ENCODE results near the gene WIPF3. TPM values are rescaled to one million over a fixed set of nuclear protein-coding genes. Genes with fewer than 3 reads are reported as not detected.

WIPF3 gene
- total and polyA plus RNA-seq, 2 of the 4 experiments (the other 2 are of a cell fraction): not detected

GRCh38 chr7:29818308-29818707 is 12.0 kb downstream of the WIPF3 start:
- WGBS, 2 experiments (ENCODE audit: extremely low coverage in 2 of 2, insufficient read length in 1 of 2): no CpG with 5 or more reads among the region's 6 CpGs
- no TSS peak for BruUV-seq (replicated peaks)
- no peak overlapping the region for H2BK5ac ChIP-seq (ENCODE audit: low read depth, low read length, poor library complexity, severe bottlenecking)
- H3K79me1 ChIP-seq (ENCODE audit: low read depth in 1 of 2, low read length in 2 of 2): no peaks in the 10 kb centered on the region
- TF ChIP-seq USF2 (IDR thresholded peaks at IDR 0.05; ENCODE audit: low read depth, low read length): no peak
- TF ChIP-seq MXI1 (IDR thresholded peaks at IDR 0.05; ENCODE audit: borderline replicate concordance, low read depth, low read length): no peak
- TF ChIP-seq RCOR1 (IDR thresholded peaks at IDR 0.05; ENCODE audit: insufficient replicate concordance, low read length): no peak
- no peak for TF ChIP-seq CHD1 (IDR thresholded peaks at IDR 0.05; ENCODE audit: low read depth, low read length)
- no peak for TF ChIP-seq NFE2L2 (IDR thresholded peaks at IDR 0.05; ENCODE audit: low read depth, low read length)
- no peak for TF ChIP-seq FOS (IDR thresholded peaks at IDR 0.05; ENCODE audit: low read depth, low read length)
- no peak for TF ChIP-seq RAD21 (IDR thresholded peaks at IDR 0.05; ENCODE audit: low read length)
- no peak for TF ChIP-seq MAZ (IDR thresholded peaks at IDR 0.05; ENCODE audit: borderline replicate concordance, low read depth, low read length)
- no peak for TF ChIP-seq POLR2A (IDR thresholded peaks at IDR 0.05; ENCODE audit: low read depth, low read length)
- TF ChIP-seq, protein P1, sequence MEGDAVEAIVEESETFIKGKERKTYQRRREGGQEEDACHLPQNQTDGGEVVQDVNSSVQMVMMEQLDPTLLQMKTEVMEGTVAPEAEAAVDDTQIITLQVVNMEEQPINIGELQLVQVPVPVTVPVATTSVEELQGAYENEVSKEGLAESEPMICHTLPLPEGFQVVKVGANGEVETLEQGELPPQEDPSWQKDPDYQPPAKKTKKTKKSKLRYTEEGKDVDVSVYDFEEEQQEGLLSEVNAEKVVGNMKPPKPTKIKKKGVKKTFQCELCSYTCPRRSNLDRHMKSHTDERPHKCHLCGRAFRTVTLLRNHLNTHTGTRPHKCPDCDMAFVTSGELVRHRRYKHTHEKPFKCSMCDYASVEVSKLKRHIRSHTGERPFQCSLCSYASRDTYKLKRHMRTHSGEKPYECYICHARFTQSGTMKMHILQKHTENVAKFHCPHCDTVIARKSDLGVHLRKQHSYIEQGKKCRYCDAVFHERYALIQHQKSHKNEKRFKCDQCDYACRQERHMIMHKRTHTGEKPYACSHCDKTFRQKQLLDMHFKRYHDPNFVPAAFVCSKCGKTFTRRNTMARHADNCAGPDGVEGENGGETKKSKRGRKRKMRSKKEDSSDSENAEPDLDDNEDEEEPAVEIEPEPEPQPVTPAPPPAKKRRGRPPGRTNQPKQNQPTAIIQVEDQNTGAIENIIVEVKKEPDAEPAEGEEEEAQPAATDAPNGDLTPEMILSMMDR (conservative IDR thresholded peaks at IDR 0.05; ENCODE audit: low read depth, low read length): no peak
- no peak for TF ChIP-seq MAFK (IDR thresholded peaks at IDR 0.05; ENCODE audit: low read depth, low read length)
- no peak for TF ChIP-seq BHLHE40 (IDR thresholded peaks at IDR 0.05; ENCODE audit: low read depth, low read length)
- TF ChIP-seq, protein P2, sequence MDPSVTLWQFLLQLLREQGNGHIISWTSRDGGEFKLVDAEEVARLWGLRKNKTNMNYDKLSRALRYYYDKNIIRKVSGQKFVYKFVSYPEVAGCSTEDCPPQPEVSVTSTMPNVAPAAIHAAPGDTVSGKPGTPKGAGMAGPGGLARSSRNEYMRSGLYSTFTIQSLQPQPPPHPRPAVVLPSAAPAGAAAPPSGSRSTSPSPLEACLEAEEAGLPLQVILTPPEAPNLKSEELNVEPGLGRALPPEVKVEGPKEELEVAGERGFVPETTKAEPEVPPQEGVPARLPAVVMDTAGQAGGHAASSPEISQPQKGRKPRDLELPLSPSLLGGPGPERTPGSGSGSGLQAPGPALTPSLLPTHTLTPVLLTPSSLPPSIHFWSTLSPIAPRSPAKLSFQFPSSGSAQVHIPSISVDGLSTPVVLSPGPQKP (IDR thresholded peaks at IDR 0.05; ENCODE audit: borderline replicate concordance, low read depth, low read length): no peak
- TF ChIP-seq CEBPB (IDR thresholded peaks at IDR 0.05; ENCODE audit: low read depth, low read length): no peak
- no peak for TF ChIP-seq SMC3 (IDR thresholded peaks at IDR 0.05; ENCODE audit: low read depth, low read length)
- TF ChIP-seq RFX5 (IDR thresholded peaks at IDR 0.05; ENCODE audit: low read depth, low read length): no peak
- H2AFZ ChIP-seq (replicated peaks; ENCODE audit: low read length, poor library complexity): no peak overlapping the region
- H2AK9ac ChIP-seq (replicated peaks; ENCODE audit: low read depth, low read length, poor library complexity): no peak overlapping the region
- ATAC-seq (ENCODE audit: low read depth) (no peak), DNase-seq (no peak)
- no peak overlapping the region for H2AK5ac ChIP-seq (ENCODE audit: low read depth, low read length)
- no peaks in the 10 kb centered on the region for H3K9me3 ChIP-seq (ENCODE audit: control insufficient read depth, insufficient read depth, low read length)
- no peak overlapping the region for H4K91ac ChIP-seq (ENCODE audit: insufficient read depth, low read depth, low read length)
- H3K27me3 ChIP-seq (ENCODE audit: control insufficient read depth, insufficient read depth, low read length): peaks cover 3% of the 10 kb centered on the region
- no peak overlapping the region for H4K8ac ChIP-seq (ENCODE audit: low read depth in 2 of 2, low read length in 2 of 2)
- H3K18ac ChIP-seq (ENCODE audit: low read depth, low read length): no peak overlapping the region
- H3K4me3 ChIP-seq (ENCODE audit: insufficient read depth, low read depth, low read length): no peak overlapping the region
- dilution Hi-C loops (cut with HindIII; ENCODE audit: low sequenced_read_pairs, unreplicated experiment) (no loop called here), in situ Hi-C loops (cut with MboI; ENCODE audit: low sequenced_read_pairs) (no loop called here), intact Hi-C loops (cut with micrococcal nuclease) (no loop called here)
- no peaks in the 10 kb centered on the region for H4K20me1 ChIP-seq (ENCODE audit: insufficient read depth, low read length)
- no peak overlapping the region for H2BK20ac ChIP-seq (ENCODE audit: low read depth, low read length)
- H3K14ac ChIP-seq (replicated peaks; ENCODE audit: low read depth, low read length): no peak overlapping the region
- H3K4ac ChIP-seq (ENCODE audit: low read depth, low read length): no peak overlapping the region
- H3K23ac ChIP-seq (ENCODE audit: low read depth, low read length): no peak overlapping the region
- CTCF ChIA-PET: no interaction called here
- no peak overlapping the region for H3K27ac ChIP-seq (ENCODE audit: insufficient read depth, low read length)
- no peak overlapping the region for H3K56ac ChIP-seq (ENCODE audit: extremely low read depth, insufficient read depth, low read length)
- no peak overlapping the region for H4K5ac ChIP-seq (ENCODE audit: low read depth, low read length)
- H2BK15ac ChIP-seq (ENCODE audit: low read depth, low read length): no peak overlapping the region
- no peak overlapping the region for H2BK120ac ChIP-seq (ENCODE audit: low read depth, low read length)
- H3K4me1 ChIP-seq (ENCODE audit: control insufficient read depth, insufficient read depth, low read length): no peaks in the 10 kb centered on the region
- H3K9me1 ChIP-seq (ENCODE audit: insufficient read depth, low read length): no peaks in the 10 kb centered on the region
- no peak overlapping the region for H3K4me2 ChIP-seq (ENCODE audit: low read depth, low read length)
- no peak overlapping the region for H3K9ac ChIP-seq (ENCODE audit: low read depth, low read length)
- no peaks in the 10 kb centered on the region for H3K36me3 ChIP-seq (ENCODE audit: control insufficient read depth, insufficient read depth, low read length)
- POLR2A ChIA-PET (ENCODE audit: unreplicated experiment): no interaction called here

Measured in IMR-90 (cell line).